ENCODE results near the gene MRGPRX4. TPM values are rescaled to one million over a fixed set of nuclear protein-coding genes. Genes with fewer than 3 reads are reported as not detected.
"Not testable (repeated sequence)": the region's sequence is repeated elsewhere in the genome, so short reads cannot be mapped to it uniquely, and the experiment has no call there.

MRGPRX4 gene
- polyA plus RNA-seq, 2 of the 4 experiments (the other 2 are of a cell fraction): not detected

DNA sequence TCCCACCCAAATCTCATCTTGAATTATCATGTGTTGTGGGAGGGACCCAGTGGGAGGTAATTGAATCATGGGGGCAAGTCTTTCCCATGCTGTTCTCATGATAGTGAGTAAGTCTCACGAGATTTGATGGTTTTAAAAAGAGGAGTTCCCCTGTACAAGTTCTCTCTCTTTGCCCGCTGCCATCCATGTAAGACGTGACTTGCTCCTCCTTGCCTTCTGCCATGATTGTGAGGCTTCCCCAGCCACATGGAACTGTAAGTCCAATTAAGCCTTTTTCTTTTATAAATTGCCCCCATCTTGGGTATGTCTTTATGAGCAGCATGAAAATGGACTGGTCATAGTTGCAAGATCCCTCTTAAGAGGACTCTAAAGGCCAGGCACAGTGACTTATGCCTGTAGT is 25.1 kb downstream of the MRGPRX4 start:
- H3K4me1 ChIP-seq; H3K27ac ChIP-seq; DNase-seq (ENCODE audit: low read depth in 1 of 2, low spot score in 1 of 2); POLR2A ChIA-PET; FAIRE-seq; ATAC-seq; H3K9me3 ChIP-seq; H3K4me3 ChIP-seq; H3K4me2 ChIP-seq: not testable (repeated sequence)
- CTCF ChIA-PET: interaction anchor here (0.7 kb wide), 1 partner anchor 806 kb away, joined by 3 read pairs; no protein-coding TSS in a partner anchor
- WGBS (ENCODE audit: missing lambda C conversion rate): 46% methylated on average over 3 of the region's 3 CpGs

GRCh38 chr11:18203723-18204122 is 31.1 kb downstream of the MRGPRX4 start:
- TF ChIP-seq SMC3 (IDR thresholded peaks at IDR 0.05) (0 out of 3 replicates have a peak, but pooled peaks have one; percentile 23), PHF8 (IDR thresholded peaks at IDR 0.05; ENCODE audit: borderline replicate concordance, low read depth) (no peak), RAD21 (conservative IDR thresholded peaks at IDR 0.05 in 1 of 2, IDR thresholded peaks at IDR 0.05 in 1 of 2) (peak; percentile 34 to 67; a peak in 2 of 5 replicates), KDM1A (IDR thresholded peaks at IDR 0.05; ENCODE audit: low read depth) (no peak), CTCF (IDR thresholded peaks at IDR 0.05) (peak; percentile 37), RARB (CRISPR knock-in tag; IDR thresholded peaks at IDR 0.05) (no peak)
- ATAC-seq (peak; percentile 79 to 97), DNase-seq (ENCODE audit: low read depth in 1 of 2, low spot score in 1 of 2) (peak; percentile 28 to 65), FAIRE-seq (no peak)
- H3K4me3 ChIP-seq: no peak overlapping the region
- ChIA-PET POLR2A (no interaction called here), CTCF (interaction anchor here (0.6 to 2.0 kb wide), 15 partner anchors 9 to 472 kb away, joined by 3 to 8 read pairs (median 4); no protein-coding TSS in a partner anchor)
- H3K27ac ChIP-seq: no peak overlapping the region
- 39% methylated on average over 6 of the region's 6 CpGs for WGBS (ENCODE audit: missing lambda C conversion rate)
- no peaks in the 10 kb centered on the region for H3K9me3 ChIP-seq
- no peaks in the 10 kb centered on the region for H3K4me1 ChIP-seq
- H3K4me2 ChIP-seq: no peak overlapping the region; the same call in 2 of the 3 replicates

DNA sequence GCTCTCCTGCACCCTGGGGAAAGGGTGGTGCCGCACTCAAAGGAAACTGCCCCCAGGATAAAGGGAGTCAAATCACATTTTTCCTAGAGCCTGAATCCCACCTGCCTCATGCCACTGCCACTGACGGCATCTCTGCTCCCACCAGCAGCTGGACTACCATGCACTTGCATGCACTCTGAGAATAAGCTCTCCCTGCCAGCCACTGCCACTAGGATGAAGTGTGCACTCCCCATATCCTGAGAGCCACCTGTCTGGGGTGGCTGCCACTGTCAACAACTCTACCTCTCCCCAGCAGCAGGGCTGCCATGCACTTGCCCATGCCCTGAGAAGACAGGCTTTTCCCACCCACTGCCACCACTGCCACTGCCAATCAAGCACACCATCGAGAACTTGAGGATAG is 31.6 kb downstream of the MRGPRX4 start:
- POLR2A ChIA-PET: no interaction called here
- DNase-seq (ENCODE audit: low read depth in 1 of 2, low spot score in 1 of 2): no peak
- peak; percentile 21 to 31; a peak in 1 of 6 replicates for ATAC-seq
- WGBS (ENCODE audit: missing lambda C conversion rate): 66% methylated on average over 3 of the region's 3 CpGs
- H3K4me3 ChIP-seq: no peak overlapping the region
- no peak for TF ChIP-seq RFX5 (IDR thresholded peaks at IDR 0.05)
- TF ChIP-seq MAFK (IDR thresholded peaks at IDR 0.05; ENCODE audit: partially characterized antibody): no peak
- no peak for TF ChIP-seq TP53 (CRISPR knock-in tag; IDR thresholded peaks at IDR 0.05)
- TF ChIP-seq, protein P1, sequence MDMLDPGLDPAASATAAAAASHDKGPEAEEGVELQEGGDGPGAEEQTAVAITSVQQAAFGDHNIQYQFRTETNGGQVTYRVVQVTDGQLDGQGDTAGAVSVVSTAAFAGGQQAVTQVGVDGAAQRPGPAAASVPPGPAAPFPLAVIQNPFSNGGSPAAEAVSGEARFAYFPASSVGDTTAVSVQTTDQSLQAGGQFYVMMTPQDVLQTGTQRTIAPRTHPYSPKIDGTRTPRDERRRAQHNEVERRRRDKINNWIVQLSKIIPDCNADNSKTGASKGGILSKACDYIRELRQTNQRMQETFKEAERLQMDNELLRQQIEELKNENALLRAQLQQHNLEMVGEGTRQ (IDR thresholded peaks at IDR 0.05): no peak
- no peak for TF ChIP-seq ESRRA (IDR thresholded peaks at IDR 0.05; ENCODE audit: borderline replicate concordance, low read length)
- TF ChIP-seq FOSL2 (IDR thresholded peaks at IDR 0.05): no peak
- no peak for TF ChIP-seq FOSL2 (CRISPR knock-in tag; IDR thresholded peaks at IDR 0.05)
- TF ChIP-seq ZC3H11A (IDR thresholded peaks at IDR 0.05): no peak
- no peak for TF ChIP-seq RAD21 (conservative IDR thresholded peaks at IDR 0.05 in 1 of 2, IDR thresholded peaks at IDR 0.05 in 1 of 2)
- TF ChIP-seq EP300 (IDR thresholded peaks at IDR 0.05): no peak
- no peak for TF ChIP-seq BCL3 (IDR thresholded peaks at IDR 0.05)
- TF ChIP-seq, protein P2, sequence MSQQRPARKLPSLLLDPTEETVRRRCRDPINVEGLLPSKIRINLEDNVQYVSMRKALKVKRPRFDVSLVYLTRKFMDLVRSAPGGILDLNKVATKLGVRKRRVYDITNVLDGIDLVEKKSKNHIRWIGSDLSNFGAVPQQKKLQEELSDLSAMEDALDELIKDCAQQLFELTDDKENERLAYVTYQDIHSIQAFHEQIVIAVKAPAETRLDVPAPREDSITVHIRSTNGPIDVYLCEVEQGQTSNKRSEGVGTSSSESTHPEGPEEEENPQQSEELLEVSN (IDR thresholded peaks at IDR 0.05; ENCODE audit: borderline replicate concordance, low read depth): no peak
- no peak for TF ChIP-seq NR3C1 (IDR thresholded peaks at IDR 0.05)
- TF ChIP-seq GATA3 (IDR thresholded peaks at IDR 0.05; ENCODE audit: borderline replicate concordance): no peak
- TF ChIP-seq ZFP36 (IDR thresholded peaks at IDR 0.05; ENCODE audit: borderline replicate concordance, partially characterized antibody): no peak
- no peak for TF ChIP-seq MAX (IDR thresholded peaks at IDR 0.05)
- H3K4me2 ChIP-seq: no peak overlapping the region
- H3K4me1 ChIP-seq: no peaks in the 10 kb centered on the region
- H3K9me3 ChIP-seq: no peaks in the 10 kb centered on the region
- CTCF ChIA-PET: interaction anchor here (0.6 to 2.0 kb wide), 15 partner anchors 8 to 473 kb away, joined by 3 to 8 read pairs (median 4); no protein-coding TSS in a partner anchor
- H3K27ac ChIP-seq: no peak overlapping the region
- FAIRE-seq: no peak

Measured in A549 (cell line).